GM21367 (cell line): ENCODE measurements around the gene ITPKC.

ENCODE experiments used
- ATAC-seq: cut with Tn5 transposase; IDR thresholded peaks from one replicate; pipeline ENCODE4 v1.9.1; 2021; ENCODE audit not compliant: unreplicated experiment

ITPKC gene

DNA sequence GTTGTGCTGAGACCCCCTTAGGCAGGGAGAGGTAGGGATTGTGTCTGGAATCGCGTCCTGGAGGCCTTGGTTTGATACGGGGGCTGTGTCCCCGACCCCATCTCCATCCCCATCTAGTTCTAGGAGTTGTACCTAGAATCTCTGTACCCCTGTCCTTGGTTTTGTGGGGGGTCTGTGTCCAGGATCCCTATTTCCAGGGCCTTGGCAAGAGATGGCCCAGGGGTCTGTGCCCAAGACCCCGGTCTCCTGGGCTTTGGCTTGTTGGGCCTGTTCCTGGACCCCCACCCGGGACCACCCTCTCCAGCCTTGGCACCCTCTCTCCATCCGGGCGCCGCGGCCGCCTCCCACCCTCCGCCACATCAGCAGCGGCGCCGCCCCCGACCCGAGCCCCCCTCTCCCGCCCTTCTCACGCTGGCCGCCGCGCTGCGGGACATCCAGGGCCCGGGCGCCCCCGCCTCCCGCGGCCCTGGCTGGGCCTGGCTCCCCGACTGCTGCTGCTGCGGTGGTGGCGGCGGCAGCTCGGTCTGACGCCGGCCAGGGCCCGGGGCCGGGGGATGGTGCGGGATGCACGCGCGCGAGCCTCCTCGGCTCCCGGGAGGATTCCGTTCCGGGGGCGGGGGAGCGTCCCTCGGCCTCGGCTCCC is 26.7 kb upstream of the ITPKC start, which contains the start of gene NUMBL:
Gene NUMBL, minus strand, starts transcription at position 602 of the 643 bp plus-strand sequence. Its CDS starts 168 bp downstream, at position 434.
- no peak for ATAC-seq

DNA sequence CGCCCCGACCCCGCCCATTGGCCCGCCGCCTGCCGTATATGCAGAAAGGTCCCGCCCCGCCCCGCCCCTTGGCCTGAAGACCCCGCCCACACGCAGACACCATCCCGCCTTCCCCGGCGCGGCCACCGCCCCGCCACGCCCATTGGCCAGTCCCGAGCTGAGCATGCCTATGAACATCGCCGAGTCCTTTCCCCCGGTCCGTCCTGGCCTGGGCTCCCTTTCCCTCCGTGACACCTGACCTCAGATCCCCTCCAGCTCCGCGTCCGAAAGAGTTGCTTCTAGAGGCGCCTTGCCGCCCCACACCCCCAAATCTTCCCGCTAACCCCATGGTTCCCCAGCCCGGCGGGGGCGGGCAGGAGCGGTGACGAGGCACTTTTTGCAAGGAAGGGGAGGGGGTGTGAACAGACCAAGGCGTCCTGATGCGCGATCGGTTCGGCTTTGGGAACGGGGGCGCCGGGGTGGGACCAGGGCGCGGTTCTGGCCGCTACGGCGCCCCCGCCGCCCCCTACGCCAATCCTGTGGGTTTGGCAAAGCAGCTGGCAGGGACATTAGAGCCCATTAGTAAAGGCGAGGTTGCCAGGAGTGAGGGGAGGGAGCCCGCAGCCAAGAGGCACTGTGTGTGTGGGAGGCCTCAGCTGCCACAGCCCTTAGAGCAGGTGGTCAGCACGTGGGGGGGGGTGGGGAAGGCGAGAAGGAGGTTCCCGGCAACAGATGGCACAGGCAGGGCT is 26.1 kb upstream of the ITPKC start:
- no peak for ATAC-seq

DNA sequence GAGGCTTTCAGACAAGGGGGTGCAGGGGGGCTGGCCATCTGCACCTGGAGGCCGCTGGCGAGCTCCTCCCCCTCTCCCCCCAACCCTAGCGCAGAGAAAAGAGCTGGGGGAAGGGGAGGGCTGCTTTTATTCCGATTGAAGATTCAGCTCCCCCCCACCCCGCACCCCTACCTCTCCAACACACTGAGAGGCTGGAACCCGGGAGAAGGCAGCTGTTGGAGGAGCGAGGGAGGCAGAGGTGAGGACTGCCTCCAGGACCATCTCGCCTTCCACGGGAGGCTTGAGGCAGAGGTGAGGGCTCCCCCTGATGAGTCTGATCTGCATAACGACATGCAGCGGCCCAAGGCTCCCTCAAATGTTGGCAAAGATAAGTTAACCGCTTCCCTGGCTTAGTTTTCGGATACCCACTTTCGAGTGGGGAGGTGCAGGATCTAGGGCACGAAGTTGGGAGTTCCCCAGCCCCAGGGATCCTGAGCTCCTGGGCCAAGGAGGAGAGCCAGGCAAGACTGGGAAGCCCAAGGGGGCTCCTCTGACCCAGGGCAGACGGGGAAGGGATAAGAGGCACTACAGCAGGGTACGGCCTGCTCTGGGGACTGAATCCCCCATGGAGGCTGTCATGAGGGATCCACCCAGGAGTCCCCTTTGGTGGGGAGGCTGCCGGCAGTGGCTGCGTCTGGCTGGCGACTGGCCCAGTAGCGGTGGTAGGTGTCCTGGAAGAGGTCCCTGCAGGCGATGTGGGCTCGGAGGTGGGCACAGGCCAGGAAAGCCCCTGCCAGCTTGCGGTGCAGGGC is 25.3 kb upstream of the ITPKC start:
- ATAC-seq: no peak

DNA sequence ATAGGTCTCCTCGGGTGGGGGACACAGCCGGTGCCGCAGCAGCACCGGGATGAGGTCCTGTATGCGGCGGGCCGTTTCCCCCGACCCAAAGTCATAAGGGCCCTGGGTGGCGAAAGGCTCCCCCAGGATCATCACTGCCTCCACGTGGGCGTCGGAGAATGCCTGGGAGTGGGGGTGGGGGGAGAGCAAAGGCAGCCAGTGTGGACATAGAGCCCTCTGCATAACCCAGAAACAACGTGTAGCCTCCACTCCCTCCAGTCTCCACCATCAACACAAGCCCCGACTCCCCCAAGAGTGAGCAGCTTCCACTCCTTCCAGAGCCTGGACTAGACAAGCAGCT is 24.7 kb upstream of the ITPKC start:
- no peak for ATAC-seq

DNA sequence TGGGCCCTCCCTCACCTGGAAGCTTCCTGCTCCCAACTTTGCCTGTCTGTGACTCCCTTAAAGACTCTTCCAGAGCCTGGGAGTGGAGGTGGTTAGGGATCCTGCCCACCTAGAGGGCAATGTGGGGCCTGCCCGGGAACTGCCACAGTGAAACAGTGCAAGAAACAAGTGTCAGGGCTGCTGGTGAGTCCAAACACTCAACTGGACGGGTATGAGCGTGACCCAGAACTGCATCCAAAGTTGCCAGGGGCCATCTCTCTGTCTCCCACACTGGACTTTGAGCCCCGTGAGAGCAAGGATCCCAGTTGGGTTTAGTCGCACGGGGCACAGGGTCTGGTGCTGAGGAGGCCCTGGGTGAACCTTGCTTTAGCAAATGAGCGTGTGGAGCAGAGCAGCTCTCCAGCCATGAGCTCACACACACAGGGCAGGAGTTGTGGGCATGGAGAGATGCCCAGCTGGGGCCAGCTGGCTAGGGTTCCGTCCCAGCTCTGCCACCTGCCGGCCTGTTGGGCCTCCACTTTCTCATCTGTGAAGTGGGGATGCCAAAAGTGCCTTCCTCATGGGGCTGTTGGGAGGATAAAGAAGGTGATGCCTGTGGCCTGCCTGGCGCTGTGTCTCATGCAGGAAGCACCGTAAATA is 23.6 kb upstream of the ITPKC start:
- no peak for ATAC-seq

DNA sequence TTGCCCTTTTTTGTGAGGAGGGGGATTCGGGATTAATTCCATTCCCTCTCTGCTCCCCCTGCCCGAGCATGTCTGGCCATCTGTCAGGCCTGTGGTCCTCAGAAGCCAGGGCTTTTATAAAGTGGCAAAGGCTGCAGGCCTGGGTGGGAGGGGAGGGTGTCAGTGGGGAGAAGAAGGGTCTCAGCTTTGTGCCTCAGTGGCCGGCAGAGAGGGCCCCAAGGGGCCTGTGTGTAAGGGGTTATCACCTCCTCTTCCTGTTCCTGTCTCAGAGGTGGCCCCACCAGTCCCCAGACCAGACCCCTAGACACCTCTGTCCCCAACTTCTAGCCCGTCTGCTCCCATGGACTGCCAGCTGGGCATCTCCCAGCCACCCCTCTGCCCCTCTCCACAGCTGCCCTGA is 23.0 kb upstream of the ITPKC start:
- no peak for ATAC-seq

DNA sequence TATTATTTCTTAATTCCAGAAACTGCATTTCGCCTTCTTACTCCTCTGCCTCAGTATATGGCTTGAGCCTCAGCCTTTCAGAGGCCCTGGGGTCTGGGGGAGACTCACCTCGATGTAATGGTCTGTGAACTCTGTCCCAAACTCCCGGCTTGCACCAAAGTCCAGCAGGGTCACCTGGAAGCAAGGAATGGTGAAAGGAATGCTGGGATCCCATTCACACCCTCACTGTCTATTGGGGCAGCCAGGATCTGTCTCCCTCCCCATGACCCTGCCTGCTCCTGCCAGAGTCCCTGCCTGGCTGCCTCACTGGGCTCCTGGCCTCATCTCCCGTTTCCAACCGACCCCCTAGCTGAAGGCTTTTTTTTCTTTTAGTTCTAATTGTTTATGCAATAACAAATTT is 21.0 kb upstream of the ITPKC start:
- ATAC-seq: no peak

DNA sequence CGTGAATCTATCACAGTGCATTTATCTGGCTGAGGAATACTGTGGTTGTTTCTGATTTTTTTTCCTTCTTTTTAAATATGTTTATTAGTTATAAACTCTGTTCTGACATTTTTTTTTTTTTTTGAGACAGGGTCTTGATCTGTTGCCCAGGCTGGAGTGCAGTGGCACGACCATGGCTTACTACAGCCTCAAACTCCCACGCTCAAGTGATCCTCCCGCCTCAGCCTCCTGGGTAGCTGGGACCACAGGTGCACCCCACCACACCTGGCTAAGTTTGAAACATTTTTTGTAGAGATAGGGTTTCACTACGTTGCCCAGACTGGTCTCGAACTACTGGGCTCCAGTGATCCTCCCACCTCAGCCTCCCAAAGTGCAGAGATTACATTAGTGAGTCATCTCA is 19.9 kb upstream of the ITPKC start:
- no peak for ATAC-seq

DNA sequence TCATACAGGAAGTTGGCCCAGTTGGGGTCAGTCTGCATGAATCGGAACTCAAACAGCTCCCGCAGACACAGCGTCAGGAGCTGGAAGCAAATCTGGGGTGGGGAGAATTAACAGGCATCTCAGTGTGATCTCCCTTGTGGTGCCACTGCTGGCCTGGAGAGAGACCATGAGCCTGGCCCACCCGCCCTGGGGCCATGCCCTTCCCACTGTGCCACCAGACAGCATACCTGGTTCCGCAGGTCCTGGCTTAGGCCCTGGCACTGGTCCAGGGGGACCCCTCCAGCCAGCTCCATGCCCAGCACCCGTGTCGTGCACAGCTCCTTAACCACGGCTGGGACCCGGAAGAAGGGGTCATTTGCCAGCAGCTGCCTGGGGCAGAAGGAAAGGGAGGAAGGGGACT is 16.8 kb upstream of the ITPKC start:
- no peak for ATAC-seq

DNA sequence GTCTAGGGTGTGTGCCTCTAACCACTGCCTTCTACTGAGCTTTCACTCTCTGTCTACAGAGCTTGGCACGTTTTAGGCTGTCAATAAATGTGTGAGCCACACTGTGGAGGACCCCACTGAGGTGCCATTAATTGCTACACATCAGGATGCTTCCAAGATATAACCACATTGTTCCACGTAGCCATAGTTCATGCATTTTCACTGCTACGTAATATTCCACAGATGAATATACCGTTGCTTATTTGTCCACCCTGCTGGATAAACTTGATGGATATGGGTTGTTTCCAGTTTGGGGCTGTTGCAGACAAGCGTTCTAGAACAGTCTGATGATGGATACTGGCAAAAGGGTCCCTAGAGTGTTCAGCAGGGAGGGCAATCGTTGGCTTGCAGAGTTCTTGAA is 15.2 kb upstream of the ITPKC start:
- ATAC-seq: no peak

DNA sequence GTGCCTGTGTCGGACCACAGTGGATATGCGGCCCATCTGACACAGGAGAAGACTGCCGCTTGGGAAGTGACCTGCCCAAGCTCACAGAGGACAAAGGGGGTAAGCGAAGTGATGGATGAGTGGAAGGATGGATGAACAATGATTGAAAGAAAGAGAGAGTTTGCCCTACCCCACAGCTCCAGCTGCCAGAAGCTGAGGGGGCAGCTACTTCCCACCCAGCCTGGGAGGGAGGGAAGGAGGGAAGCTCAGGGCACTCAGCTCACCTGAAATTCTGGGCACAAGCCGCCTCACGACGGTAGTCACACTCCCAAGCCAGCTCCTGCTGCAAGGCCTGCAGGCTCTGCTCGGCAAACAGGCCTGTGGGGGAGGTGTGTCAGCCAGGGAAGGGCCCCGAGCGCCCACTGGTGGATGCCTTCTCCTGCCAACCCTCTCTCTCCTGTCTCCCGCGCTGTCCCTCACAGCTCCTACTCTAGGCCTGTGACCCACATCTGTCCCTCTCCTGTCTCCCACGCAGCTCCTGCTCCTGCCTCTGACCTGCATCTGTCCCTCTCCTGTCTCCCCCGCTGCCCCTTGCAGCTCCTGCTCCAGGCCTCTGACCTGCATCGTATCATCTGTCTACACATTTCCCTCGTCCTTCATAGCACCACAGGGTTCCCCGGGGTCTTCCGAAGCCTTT is 14.4 kb upstream of the ITPKC start:
- no peak for ATAC-seq

DNA sequence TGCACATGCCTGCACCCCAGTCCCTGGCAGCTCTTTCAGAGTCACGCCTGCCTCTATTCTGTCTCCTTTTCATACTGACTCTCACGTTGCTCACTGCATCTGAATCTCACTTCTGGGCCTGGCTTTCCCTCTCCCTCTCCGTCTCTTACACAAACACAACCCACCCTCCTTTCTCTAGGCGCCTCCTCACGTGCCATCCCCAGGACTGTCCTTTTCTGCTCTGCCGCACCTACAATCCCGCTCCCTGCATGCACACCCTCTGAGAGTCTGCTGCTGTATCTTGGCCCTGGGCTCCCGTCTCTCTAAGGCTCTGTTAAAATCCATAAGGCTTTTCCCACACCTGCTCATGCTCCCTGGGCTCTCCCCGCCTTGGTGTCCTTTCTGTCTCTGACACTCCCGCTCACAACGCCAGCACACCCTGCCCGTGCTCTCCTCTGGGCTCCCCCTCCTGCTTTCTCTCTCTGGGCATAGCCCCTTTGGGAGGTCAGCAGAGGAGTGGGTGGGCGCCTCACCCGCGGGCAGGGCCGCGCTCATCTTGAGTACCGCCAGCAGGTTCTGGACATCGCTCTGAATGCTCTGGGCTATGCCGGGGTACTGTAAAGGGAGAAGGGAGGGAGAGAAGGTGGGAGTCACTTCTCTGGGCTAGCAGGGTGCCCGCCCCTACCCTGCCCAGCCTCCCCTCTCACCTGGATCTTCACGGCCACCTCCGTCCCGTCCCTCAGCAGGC is 13.7 kb upstream of the ITPKC start:
- no peak for ATAC-seq

DNA sequence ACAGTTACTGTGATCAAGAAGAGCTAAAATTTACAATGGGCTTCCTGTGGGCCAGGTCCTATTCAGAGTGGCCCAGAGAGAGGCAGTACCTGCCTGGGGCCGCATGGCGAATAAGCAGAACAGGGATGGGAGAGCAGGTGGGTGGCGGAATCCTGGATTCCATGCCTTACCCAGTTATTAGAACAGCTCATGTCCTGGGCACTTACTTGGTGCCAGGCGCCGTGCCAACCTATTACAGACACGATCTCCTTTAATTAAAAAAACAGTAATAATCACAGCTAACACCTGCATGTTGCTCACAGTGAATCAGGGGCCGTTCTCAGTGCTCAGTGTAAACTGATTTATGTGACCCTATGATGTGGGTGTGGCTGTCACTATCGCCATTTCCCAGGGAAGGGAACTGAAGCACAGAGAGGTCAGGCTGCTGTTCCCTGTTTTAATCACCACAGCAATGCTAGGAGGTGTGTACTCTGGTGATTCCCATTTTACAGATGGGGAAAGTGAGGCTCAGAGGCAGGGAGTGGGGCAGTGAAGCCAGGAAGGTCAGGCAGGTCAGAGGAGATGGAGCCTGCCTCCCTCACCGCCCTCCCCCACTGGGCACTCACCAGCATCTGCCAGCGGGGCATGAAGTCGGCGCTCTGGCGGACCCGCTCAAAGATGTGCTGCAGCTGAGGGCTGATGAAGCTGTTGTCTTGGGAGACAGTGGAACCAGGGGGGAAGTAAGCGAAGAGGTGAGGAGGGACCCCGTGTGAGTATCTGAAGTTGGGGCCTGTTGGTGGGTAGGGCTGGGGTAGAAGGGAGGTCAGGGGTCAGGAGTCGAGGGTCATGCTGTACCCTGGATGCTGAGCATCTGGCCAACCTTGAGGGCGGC is 12.2 kb upstream of the ITPKC start:
- ATAC-seq: no peak

DNA sequence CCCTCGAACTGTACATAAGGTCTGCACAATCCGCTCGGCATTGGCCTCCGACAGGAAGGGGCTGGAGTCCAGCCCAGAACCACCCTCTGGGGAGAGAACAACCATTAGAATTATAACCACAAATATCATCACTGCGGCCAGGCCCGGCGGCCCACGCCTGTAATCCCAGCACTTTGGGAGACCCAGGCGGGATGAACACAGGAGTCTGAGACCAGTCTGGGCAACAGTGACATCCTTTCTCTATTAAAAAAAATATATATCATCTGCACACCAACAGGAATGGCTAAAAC is 11.6 kb upstream of the ITPKC start:
- no peak for ATAC-seq

DNA sequence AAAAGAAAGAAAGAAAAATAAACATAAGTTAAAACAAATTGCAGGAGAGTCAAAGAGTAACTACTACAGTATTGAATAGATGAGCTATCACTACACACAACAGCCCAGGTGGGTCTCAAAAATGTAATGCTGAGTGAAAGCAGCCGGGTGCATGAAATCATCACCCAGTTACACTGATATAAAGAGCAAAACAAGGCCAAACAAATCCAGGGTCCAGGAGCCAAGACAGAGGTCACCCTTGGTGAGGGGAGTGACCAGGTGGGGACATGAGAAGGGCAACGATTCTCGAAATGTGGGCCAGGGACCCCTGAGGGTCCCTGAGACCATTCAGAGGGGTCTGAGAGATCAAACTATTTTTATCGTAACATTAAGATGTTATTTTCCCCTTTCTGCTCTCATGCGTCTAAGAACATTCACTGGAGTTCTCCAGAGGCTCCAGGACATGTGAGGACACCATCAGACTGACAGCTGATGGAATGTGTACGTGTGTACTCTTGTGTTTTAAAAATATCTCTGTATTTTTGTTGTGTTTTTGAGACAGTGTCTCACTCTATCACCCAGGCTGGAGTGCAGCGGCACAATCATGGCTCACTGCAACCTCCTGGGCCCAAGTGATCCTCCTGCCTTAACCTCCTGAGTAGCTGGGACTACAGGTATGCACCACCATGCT is 10.8 kb upstream of the ITPKC start:
- no peak for ATAC-seq

DNA sequence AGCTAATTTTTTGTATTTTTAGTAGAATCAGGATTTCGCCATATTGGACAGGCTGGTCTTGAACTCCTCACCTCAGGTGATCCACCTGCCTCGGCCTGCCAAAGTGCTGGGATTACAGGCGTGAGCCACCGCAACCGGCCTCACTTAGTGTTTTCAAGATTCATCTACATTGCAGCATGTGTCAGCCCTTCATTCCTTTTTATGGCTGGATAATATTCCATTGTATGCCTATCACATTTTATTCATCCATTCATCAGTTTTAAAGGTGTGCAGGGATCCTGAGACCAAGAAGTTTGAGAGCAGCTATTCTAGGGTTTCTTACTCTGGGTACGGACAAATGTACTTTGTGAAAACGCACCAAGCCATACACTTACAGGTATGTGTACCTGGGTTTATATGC is 9.3 kb upstream of the ITPKC start:
- ATAC-seq: no peak

DNA sequence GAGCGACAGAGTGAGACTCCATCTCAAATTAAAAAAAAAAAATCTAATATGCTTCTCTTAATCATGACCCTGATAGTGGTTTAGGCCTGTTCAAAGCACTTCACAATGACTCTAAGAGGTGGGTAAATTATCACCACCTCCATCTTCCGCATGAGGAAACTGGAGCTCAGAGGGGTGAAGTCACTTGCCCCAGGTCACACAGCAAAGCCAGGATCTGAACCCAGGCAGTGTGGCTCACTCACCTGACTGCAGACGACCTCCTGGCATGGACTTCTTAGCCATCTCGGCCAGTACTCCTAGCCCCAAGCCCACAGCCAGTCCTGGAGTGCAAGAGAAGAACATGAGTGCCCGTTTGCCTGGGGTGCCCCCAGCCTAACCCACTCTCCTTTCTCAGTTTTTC is 7.1 kb upstream of the ITPKC start:
- no peak for ATAC-seq

DNA sequence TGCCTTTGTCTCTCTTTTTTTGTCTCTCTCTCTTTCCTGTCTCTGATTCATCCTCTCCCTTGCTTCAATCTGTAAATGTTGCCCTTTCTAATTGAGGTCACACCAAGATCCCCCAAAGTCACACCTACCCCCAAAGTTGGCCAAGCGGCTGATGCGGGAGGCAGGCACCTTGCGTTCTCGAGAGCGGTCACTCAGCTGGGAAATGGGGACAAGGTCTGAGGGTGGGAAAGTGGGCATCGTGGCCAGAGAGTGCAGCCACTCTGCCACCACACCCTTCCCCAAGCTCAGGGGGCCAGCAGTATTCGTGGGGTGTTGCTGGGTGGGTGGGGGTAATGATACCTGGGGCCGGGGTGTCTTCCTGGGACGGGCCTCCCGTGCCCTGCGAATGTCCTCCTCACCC is 3.0 kb upstream of the ITPKC start:
- no peak for ATAC-seq
